ENCODE measurements around the gene PNMA6E. TPM values are rescaled to one million over a fixed set of nuclear protein-coding genes. Genes with fewer than 3 reads are reported as not detected.

Gene PNMA6E
- total and polyA plus RNA-seq, 2 donors (not counting 3 experiments of a cell fraction or from before 2014, with no cell fraction given), result not detected

- Histone ChIP-seq H3K79me2 (ENCODE audit: control insufficient read depth, insufficient read depth, low read length) (no peaks in the 10 kb centered on the region), H3K4me1 (ENCODE audit: control insufficient read depth, extremely low read depth, insufficient read depth, low read length) (no peaks in the 10 kb centered on the region), H3K4me3 (replicated peaks in 1 of 3; ENCODE audit: insufficient read depth in 1 of 3, low read depth in 1 of 3, low read length in 3 of 3) (no peak overlapping the region), H3K9me3 (replicated peaks; ENCODE audit: control insufficient read depth, insufficient read depth, low read length) (no peaks in the 10 kb centered on the region), H3K9me1 (replicated peaks; ENCODE audit: control insufficient read depth, extremely low read depth, insufficient read depth, low read length) (no peaks in the 10 kb centered on the region), H4K20me1 (replicated peaks; ENCODE audit: control insufficient read depth, extremely low read depth, insufficient read depth, low read length) (no peaks in the 10 kb centered on the region), H3K9ac (replicated peaks; ENCODE audit: extremely low read depth, insufficient read depth, low read length) (no peak overlapping the region), H3K27me3 (ENCODE audit: control insufficient read depth in 2 of 2, insufficient read depth in 2 of 2, low read length in 2 of 2) (peaks cover 0 to 2% of the 10 kb centered on the region in 2 experiments), H3K27ac (ENCODE audit: insufficient read depth, low read depth, low read length) (no peak overlapping the region), H3K36me3 (ENCODE audit: control insufficient read depth in 2 of 2, extremely low read depth in 1 of 2, insufficient read depth in 2 of 2, low read length in 2 of 2) (no peaks in the 10 kb centered on the region), H2AFZ (ENCODE audit: low read depth, low read length) (no peak overlapping the region), H3K4me2 (ENCODE audit: insufficient read depth, low read length) (no peak overlapping the region)
- dilution Hi-C loops (cut with MboI; ENCODE audit: extremely low pct_ligation_motif_present, low sequenced_read_pairs) (no loop called here), intact Hi-C loops (cut with micrococcal nuclease) (no loop called here)
- POLR2A ChIA-PET, result no interaction called here
- no TSS peak for BruUV-seq (replicated peaks)
- TF ChIP-seq EZH2 (IDR thresholded peaks at IDR 0.05; ENCODE audit: borderline replicate concordance, low read depth, low read length, severe bottlenecking) (no peak), GATA2 (IDR thresholded peaks at IDR 0.05; ENCODE audit: insufficient read depth, insufficient read length, low read depth, low read length) (no peak), POLR2A (IDR thresholded peaks at IDR 0.05; ENCODE audit: low read depth, low read length) (no peak), MYC (IDR thresholded peaks at IDR 0.05; ENCODE audit: low read depth, low read length) (no peak), FOS (IDR thresholded peaks at IDR 0.05; ENCODE audit: borderline replicate concordance, insufficient read depth, low read length) (no peak), JUN (IDR thresholded peaks at IDR 0.05; ENCODE audit: borderline replicate concordance, insufficient read depth, insufficient read length, low read depth) (no peak), POLR2AphosphoS5 (IDR thresholded peaks at IDR 0.05; ENCODE audit: insufficient read depth, low read depth, low read length) (no peak)
- TF ChIP-seq, protein P1, sequence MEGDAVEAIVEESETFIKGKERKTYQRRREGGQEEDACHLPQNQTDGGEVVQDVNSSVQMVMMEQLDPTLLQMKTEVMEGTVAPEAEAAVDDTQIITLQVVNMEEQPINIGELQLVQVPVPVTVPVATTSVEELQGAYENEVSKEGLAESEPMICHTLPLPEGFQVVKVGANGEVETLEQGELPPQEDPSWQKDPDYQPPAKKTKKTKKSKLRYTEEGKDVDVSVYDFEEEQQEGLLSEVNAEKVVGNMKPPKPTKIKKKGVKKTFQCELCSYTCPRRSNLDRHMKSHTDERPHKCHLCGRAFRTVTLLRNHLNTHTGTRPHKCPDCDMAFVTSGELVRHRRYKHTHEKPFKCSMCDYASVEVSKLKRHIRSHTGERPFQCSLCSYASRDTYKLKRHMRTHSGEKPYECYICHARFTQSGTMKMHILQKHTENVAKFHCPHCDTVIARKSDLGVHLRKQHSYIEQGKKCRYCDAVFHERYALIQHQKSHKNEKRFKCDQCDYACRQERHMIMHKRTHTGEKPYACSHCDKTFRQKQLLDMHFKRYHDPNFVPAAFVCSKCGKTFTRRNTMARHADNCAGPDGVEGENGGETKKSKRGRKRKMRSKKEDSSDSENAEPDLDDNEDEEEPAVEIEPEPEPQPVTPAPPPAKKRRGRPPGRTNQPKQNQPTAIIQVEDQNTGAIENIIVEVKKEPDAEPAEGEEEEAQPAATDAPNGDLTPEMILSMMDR (IDR thresholded peaks at IDR 0.05; ENCODE audit: extremely low read depth in 1 of 2, insufficient read depth in 1 of 2, low read depth in 1 of 2, low read length in 2 of 2), result no peak
- TF ChIP-seq, protein P2, sequence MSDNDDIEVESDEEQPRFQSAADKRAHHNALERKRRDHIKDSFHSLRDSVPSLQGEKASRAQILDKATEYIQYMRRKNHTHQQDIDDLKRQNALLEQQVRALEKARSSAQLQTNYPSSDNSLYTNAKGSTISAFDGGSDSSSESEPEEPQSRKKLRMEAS (IDR thresholded peaks at IDR 0.05; ENCODE audit: insufficient read depth, insufficient read length), result no peak
- CTCF ChIA-PET, result no interaction called here
- no peak for FAIRE-seq
- DNase-seq (ENCODE audit: low read depth, low spot score), result no peak
Measured at GRCh38 chrX:153374426-153374825, 26.7 kb downstream of the PNMA6E start.
